WTC11 (cell line): Measurements from ENCODE around the gene SNAP29. TPM values are rescaled to one million over a fixed set of nuclear protein-coding genes. Genes with fewer than 3 reads are reported as not detected.
"Not testable (repeated sequence)": the region's sequence is repeated elsewhere in the genome, so short reads cannot be mapped to it uniquely, and the experiment has no call there.

Experiments used
- ATAC-seq: fragments of 200-7000 bp; cut with Tn5 transposase; 2 replicates; pipeline ENCODE4 v1.10.0; 2021; ENCODE audit warnings: mild to moderate bottlenecking, moderate library complexity
- CTCF ChIA-PET: fragments of 300-600 bp; sonication (Branson Sonifier 250); formaldehyde crosslinking; loops from one replicate; lab custom pipeline; 2021; ENCODE audit warnings: antibody characterized with exemption; lab: Charles Lee
- POLR2A ChIA-PET: fragments of 350-600 bp; sonication (Branson Sonifier 250); formaldehyde crosslinking; loops from one replicate; lab custom pipeline; 2021; ENCODE audit warnings: antibody characterized with exemption; lab: Charles Lee
- DNase-seq: peaks from one replicate; pipeline ENCODE4 v3.0.0; 2021; ENCODE audit warnings: low spot score
- H3K27ac Mint-ChIP-seq: 2 replicates; pipeline ENCODE4 v1.8.0; 2021; ENCODE audit warnings: mixed read lengths
- H3K27me3 Mint-ChIP-seq: 2 replicates; pipeline ENCODE4 v1.8.0; 2021; ENCODE audit warnings: low read depth, mild to moderate bottlenecking, moderate library complexity, mixed read lengths
- H3K36me3 Mint-ChIP-seq: 2 replicates; pipeline ENCODE4 v1.8.0; 2021; ENCODE audit warnings: mixed read lengths
- H3K4me1 Mint-ChIP-seq: 2 replicates; pipeline ENCODE4 v1.8.0; 2022; ENCODE audit warnings: mixed read lengths
- H3K4me3 Mint-ChIP-seq: 2 replicates; pipeline ENCODE4 v1.8.0; 2021; ENCODE audit warnings: mild to moderate bottlenecking, moderate library complexity, mixed read lengths
- H3K9me3 Mint-ChIP-seq: 2 replicates; pipeline ENCODE4 v1.8.0; 2021; ENCODE audit warnings: mixed read lengths
- ATF2 ChIP-seq: sonication (generic); formaldehyde crosslinking; IDR thresholded peaks from 2 replicates; pipeline ENCODE4 v1.8.1; 2022; ENCODE audit warnings: low read depth, missing genetic modification reagents, borderline replicate concordance
- ATF6 ChIP-seq: sonication (generic); formaldehyde crosslinking; IDR thresholded peaks from 2 replicates; pipeline ENCODE4 v1.8.1; 2023; ENCODE audit warnings: mild to moderate bottlenecking, missing genetic modification reagents
- CREM ChIP-seq: sonication (generic); formaldehyde crosslinking; IDR thresholded peaks from 2 replicates; pipeline ENCODE4 v1.8.1; 2022; ENCODE audit warnings: mild to moderate bottlenecking, missing genetic modification reagents, moderate library complexity
- E2F5 ChIP-seq: sonication (generic); formaldehyde crosslinking; IDR thresholded peaks from 2 replicates; pipeline ENCODE4 v1.8.1; 2022; ENCODE audit warnings: mild to moderate bottlenecking, moderate library complexity, missing genetic modification reagents
- ELF4 ChIP-seq: sonication (generic); formaldehyde crosslinking; IDR thresholded peaks from 2 replicates; pipeline ENCODE4 v1.8.1; 2022; ENCODE audit warnings: low read depth, mild to moderate bottlenecking, moderate library complexity, missing genetic modification reagents
- ESRRA ChIP-seq: sonication (generic); formaldehyde crosslinking; IDR thresholded peaks from 2 replicates; pipeline ENCODE4 v1.8.1; 2022; ENCODE audit warnings: mild to moderate bottlenecking, missing genetic modification reagents, borderline replicate concordance
- FOXJ3 ChIP-seq: sonication (generic); formaldehyde crosslinking; IDR thresholded peaks from 2 replicates; pipeline ENCODE4 v1.9.0; 2021; ENCODE audit warnings: missing genetic modification reagents, mild to moderate bottlenecking, borderline replicate concordance
- FOXK1 ChIP-seq: sonication (generic); formaldehyde crosslinking; IDR thresholded peaks from 2 replicates; pipeline ENCODE4 v1.8.0; 2022; ENCODE audit warnings: mild to moderate bottlenecking, moderate library complexity, missing genetic modification reagents
- MXD4 ChIP-seq: fragments of 250-450 bp; sonication (Bioruptor Pico); IDR thresholded peaks from 2 replicates; pipeline ENCODE4 v1.8.0; 2021; ENCODE audit warnings: mild to moderate bottlenecking, moderate library complexity, borderline replicate concordance
- NR1H2 ChIP-seq: sonication (generic); formaldehyde crosslinking; IDR thresholded peaks from 2 replicates; pipeline ENCODE4 v1.9.0; 2021; ENCODE audit warnings: mild to moderate bottlenecking, moderate library complexity, missing genetic modification reagents
- OVOL2 ChIP-seq: fragments of 250-450 bp; sonication (Bioruptor Pico); IDR thresholded peaks from 2 replicates; pipeline ENCODE4 v1.9.0; 2021; ENCODE audit warnings: mild to moderate bottlenecking, borderline replicate concordance
- ZBTB21 ChIP-seq: sonication (generic); formaldehyde crosslinking; IDR thresholded peaks from 2 replicates; pipeline ENCODE4 v1.8.1; 2023; ENCODE audit warnings: mild to moderate bottlenecking, missing genetic modification reagents, borderline replicate concordance
- ZNF138 ChIP-seq: sonication (generic); formaldehyde crosslinking; conservative IDR thresholded peaks from 2 replicates; pipeline ENCODE4 v1.8.1; 2022; ENCODE audit warnings: mild to moderate bottlenecking, moderate library complexity, missing genetic modification reagents
- ZNF219 ChIP-seq: sonication (generic); formaldehyde crosslinking; IDR thresholded peaks from 2 replicates; pipeline ENCODE4 v1.8.0; 2023; ENCODE audit warnings: missing genetic modification reagents, mild to moderate bottlenecking, borderline replicate concordance
- ZNF232 ChIP-seq: sonication (generic); formaldehyde crosslinking; IDR thresholded peaks from 2 replicates; pipeline ENCODE4 v1.8.0; 2022; ENCODE audit warnings: mild to moderate bottlenecking, missing genetic modification reagents
- ZNF263 ChIP-seq: sonication (generic); formaldehyde crosslinking; IDR thresholded peaks from 2 replicates; pipeline ENCODE4 v1.8.1; 2022; ENCODE audit warnings: low read depth, mild to moderate bottlenecking, moderate library complexity, missing genetic modification reagents
- ZNF317 ChIP-seq: sonication (generic); formaldehyde crosslinking; IDR thresholded peaks from 2 replicates; pipeline ENCODE4 v1.8.1; 2023; ENCODE audit warnings: low read depth, mild to moderate bottlenecking, moderate library complexity, missing genetic modification reagents, borderline replicate concordance
- ZNF416 ChIP-seq: fragments of 250-450 bp; sonication (Bioruptor Pico); IDR thresholded peaks from 2 replicates; pipeline ENCODE4 v1.9.0; 2021; ENCODE audit warnings: mild to moderate bottlenecking, inconsistent platforms
- ZNF512 ChIP-seq: sonication (generic); formaldehyde crosslinking; IDR thresholded peaks from 2 replicates; pipeline ENCODE4 v1.8.1; 2022; ENCODE audit warnings: missing genetic modification reagents, borderline replicate concordance
- total RNA-seq: library from RNA; stranded (reverse); gene quantifications from 3 replicates; pipeline ENCODE4 v1.2.3, GENCODE V29; 2021

The SNAP29 gene
- total RNA-seq, 1 experiment from 2014 or later = 14.7 TPM

GRCh38 chr22:20927940-20928572, 69.2 kb downstream of the SNAP29 start:
- peaks cover 34% of the 10 kb centered on the region for H3K4me1 Mint-ChIP-seq
- CTCF ChIA-PET = interaction anchor here (2.8 kb wide), 1 partner anchor 11 kb away, joined by 16 read pairs; the partner anchor contains the start of gene CRKL
- no peak for ATAC-seq

GRCh38 chr22:20928573-20928967, 69.8 kb downstream of the SNAP29 start:
- Mint-ChIP-seq H3K36me3 (peaks cover 17% of the 10 kb centered on the region), H3K27me3 (no peaks in the 10 kb centered on the region), H3K4me1 (peaks cover 34% of the 10 kb centered on the region), H3K27ac (peak overlapping the region; percentile 66; the same call in 1 of the 2 replicates), H3K4me3 (no peak overlapping the region), H3K9me3 (peaks cover 4% of the 10 kb centered on the region; the same call in 1 of the 2 replicates)
- no peak for ATAC-seq
- no peak for DNase-seq
- TF ChIP-seq CREM (CRISPR knock-in tag) = no peak
- no peak for TF ChIP-seq OVOL2
- TF ChIP-seq MXD4 = no peak
- no peak for TF ChIP-seq FOXK1
- no peak for TF ChIP-seq FOXJ3 (CRISPR knock-in tag)
- ChIA-PET POLR2A (no interaction called here), CTCF (no interaction called here)

More at GRCh38 chr22:20927940-20928572, 69.2 kb downstream of the SNAP29 start:
- peaks cover 17% of the 10 kb centered on the region for H3K36me3 Mint-ChIP-seq
- no peak for DNase-seq
- H3K4me3 Mint-ChIP-seq = no peak overlapping the region
- H3K27ac Mint-ChIP-seq = no peak overlapping the region
- peaks cover 4% of the 10 kb centered on the region; the same call in 1 of the 2 replicates for H3K9me3 Mint-ChIP-seq
- TF ChIP-seq NR1H2 = no peak
- TF ChIP-seq ZNF416 (CRISPR knock-in tag) = no peak
- no peak for TF ChIP-seq ZNF138 (CRISPR knock-in tag)
- TF ChIP-seq ZBTB21 (CRISPR knock-in tag) = no peak
- TF ChIP-seq ELF4 (CRISPR knock-in tag) = no peak
- no peak for TF ChIP-seq OVOL2
- TF ChIP-seq ZNF317 = no peak
- POLR2A ChIA-PET = interaction anchor here (0.7 kb wide), 1 partner anchor 16 kb away, joined by 6 read pairs; no protein-coding TSS in a partner anchor
- H3K27me3 Mint-ChIP-seq = no peaks in the 10 kb centered on the region

- TF ChIP-seq NR1H2 (no peak), ZNF219 (no peak), ESRRA (CRISPR knock-in tag) (no peak), E2F5 (CRISPR knock-in tag) (no peak)
- H3K27ac Mint-ChIP-seq = peak overlapping the region; percentile 69
- ATAC-seq (no peak), DNase-seq (no peak)
- H3K9me3 Mint-ChIP-seq = peaks cover 4% of the 10 kb centered on the region; the same call in 1 of the 2 replicates
- H3K36me3 Mint-ChIP-seq = peaks cover 25% of the 10 kb centered on the region
- POLR2A ChIA-PET = no interaction called here
- H3K27me3 Mint-ChIP-seq = no peaks in the 10 kb centered on the region
- H3K4me1 Mint-ChIP-seq = peaks cover 20% of the 10 kb centered on the region
- CTCF ChIA-PET = no interaction called here
- no peak overlapping the region for H3K4me3 Mint-ChIP-seq
Measured at GRCh38 chr22:20930004-20930403, 71.2 kb downstream of the SNAP29 start.

- H3K4me3 Mint-ChIP-seq, POLR2A ChIA-PET, H3K27me3 Mint-ChIP-seq, H3K27ac Mint-ChIP-seq, DNase-seq, CTCF ChIA-PET, ATAC-seq, H3K9me3 Mint-ChIP-seq: not testable (repeated sequence)
- Mint-ChIP-seq H3K4me1 (peaks cover 16% of the 10 kb centered on the region), H3K36me3 (peaks cover 29% of the 10 kb centered on the region)
Measured at GRCh38 chr22:20930435-20930834, 71.6 kb downstream of the SNAP29 start.

GRCh38 chr22:20931126-20931654, 72.4 kb downstream of the SNAP29 start:
- Mint-ChIP-seq H3K9me3 (peaks cover 4% of the 10 kb centered on the region; the same call in 1 of the 2 replicates), H3K4me1 (peaks cover 12% of the 10 kb centered on the region)
- POLR2A ChIA-PET = no interaction called here
- no peak for TF ChIP-seq ZNF263
- no peak for TF ChIP-seq OVOL2
- TF ChIP-seq ZNF138 (CRISPR knock-in tag) = no peak
- TF ChIP-seq ATF6 (CRISPR knock-in tag) = no peak
- no peak for TF ChIP-seq ELF4 (CRISPR knock-in tag)
- TF ChIP-seq ZNF219 = no peak
- TF ChIP-seq ZBTB21 (CRISPR knock-in tag) = no peak
- no peak for TF ChIP-seq ATF2 (CRISPR knock-in tag)
- no peak for TF ChIP-seq ZNF232
- no peak for TF ChIP-seq ZNF512

More at GRCh38 chr22:20931126-20931654, 72.4 kb downstream of the SNAP29 start:
- ATAC-seq (no peak), DNase-seq (no peak)
- Mint-ChIP-seq H3K27ac (peak overlapping the region; percentile 72), H3K4me3 (no peak overlapping the region), H3K36me3 (peaks cover 35% of the 10 kb centered on the region), H3K27me3 (no peaks in the 10 kb centered on the region)
- CTCF ChIA-PET = interaction anchor here (1.7 kb wide), 1 partner anchor 46 kb away, joined by 6 read pairs; no protein-coding TSS in a partner anchor
